HCT116 (cell line): ENCODE results near the gene C10orf90. TPM values are rescaled to one million over a fixed set of nuclear protein-coding genes. Genes with fewer than 3 reads are reported as not detected.

Experiments used
- ATAC-seq: fragments of 200-7000 bp; cut with Tn5 transposase; 2 replicates; pipeline ENCODE4 v1.9.1; 2020; ENCODE audit warnings: mild to moderate bottlenecking, moderate library complexity
- BruUV-seq: library from RNA; stranded (reverse); fragments of 400-500 nt; replicated peaks from 2 replicates; lab custom pipeline; 2021; lab: Mats Ljungman, UMichigan
- CTCF ChIA-PET: fragments of 300-600 bp; sonication (Branson Sonifier 250); formaldehyde crosslinking; loops from one replicate; lab custom pipeline; 2021; ENCODE audit warnings: antibody characterized with exemption; lab: Charles Lee
- POLR2A ChIA-PET: fragments of 300-600, 350-600 bp; sonication (Branson Sonifier 250); formaldehyde crosslinking; loops from one replicate; lab custom pipeline; 2021; ENCODE audit warnings: antibody characterized with exemption; lab: Charles Lee
- RAD21 ChIA-PET, 2 experiments: fragments of 300-600 bp; sonication (Branson Sonifier 250); formaldehyde crosslinking; loops; one replicate each; lab custom pipeline; 2023; ENCODE audit warnings: low total read pairs in 2 of 2; ENCODE audit not compliant: uncharacterized antibody in 2 of 2, unreplicated experiment in 2 of 2, low non-redundant PET in 1 of 2; lab: Charles Lee
- DNase-seq: peaks from one replicate; pipeline ENCODE4 v3.0.0-alpha.2; 2010; ENCODE audit warnings: low read depth, low spot score
- H2AFZ ChIP-seq: fragments of 200-600 bp; shearing (Covaris generic), sonication (generic); 2 replicates; pipeline ENCODE4 v1.6.1; 2017; ENCODE audit warnings: low read depth, mixed run types, mixed read lengths, antibody characterized with exemption, low read length; ENCODE audit not compliant: poor library complexity, severe bottlenecking
- H3K27ac ChIP-seq: 2 replicates; pipeline ENCODE4 v1.5.1; 2012; ENCODE audit warnings: low read depth, low read length
- H3K27me3 ChIP-seq: fragments of 200-600 bp; sonication (generic); 2 replicates; pipeline ENCODE4 v1.6.1; 2016; ENCODE audit warnings: mixed run types, low read length, mixed read lengths; ENCODE audit not compliant: insufficient read depth
- H3K36me3 ChIP-seq, 2 experiments: fragments of 200-500 bp in 1 of 2; fragments of 200-600 bp in 1 of 2; sonication (Bioruptor generic) in 1 of 2; sonication (generic) in 1 of 2; 2 replicates each; pipeline versions ENCODE4 v1.5.1 to v1.6.1; 2014 to 2016; ENCODE audit warnings: low read length in 2 of 2, inconsistent platforms in 1 of 2, mixed read lengths in 1 of 2, mixed run types in 1 of 2; ENCODE audit not compliant: insufficient read depth in 2 of 2, control insufficient read depth in 1 of 2
- H3K4me1 ChIP-seq, 2 experiments: fragments of 200-600 bp in 1 of 2; sonication (generic) in 1 of 2; 2 replicates each; pipeline versions ENCODE4 v1.5.1 to v1.6.1; 2012 to 2017; ENCODE audit warnings: low read length in 2 of 2, inconsistent platforms in 1 of 2, mild to moderate bottlenecking in 1 of 2, mixed read lengths in 1 of 2, mixed run types in 1 of 2, moderate library complexity in 1 of 2; ENCODE audit not compliant: insufficient read depth in 2 of 2, control insufficient read depth in 1 of 2
- H3K4me2 ChIP-seq: fragments of 200-600 bp; sonication (generic); 2 replicates; pipeline ENCODE4 v1.6.1; 2017; ENCODE audit warnings: mixed run types, low read length, mixed read lengths
- H3K4me3 ChIP-seq, 2 experiments: fragments of 200-600 bp in 1 of 2; sonication (generic) in 1 of 2; replicated peaks in 1 of 2; 2 replicates each; pipeline ENCODE4 v1.5.1; 2011 to 2016; ENCODE audit warnings: low read length in 2 of 2, control low read depth in 1 of 2, low read depth in 1 of 2, mild to moderate bottlenecking in 1 of 2, mixed read lengths in 1 of 2, mixed run types in 1 of 2
- H3K79me2 ChIP-seq: fragments of 200-600 bp; sonication (generic); 2 replicates; pipeline ENCODE4 v1.6.1; 2017; ENCODE audit warnings: mild to moderate bottlenecking, mixed run types, low read length, moderate library complexity, mixed read lengths; ENCODE audit not compliant: insufficient read depth
- H3K9ac ChIP-seq: fragments of 200-600 bp; sonication (generic); 2 replicates; pipeline ENCODE4 v1.6.1; 2016; ENCODE audit warnings: low read length, mixed read lengths
- H3K9me2 ChIP-seq: fragments of 200-600 bp; sonication (generic), shearing (Covaris generic); 2 replicates; pipeline ENCODE4 v1.6.1; 2017; ENCODE audit warnings: mixed run types, mild to moderate bottlenecking, moderate library complexity; ENCODE audit not compliant: insufficient read depth
- H3K9me3 ChIP-seq, 2 experiments: fragments of 200-500 bp in 1 of 2; fragments of 200-600 bp in 1 of 2; sonication (Bioruptor generic) in 1 of 2; sonication (generic) in 1 of 2; 2 replicates each; pipeline ENCODE4 v1.6.1; 2014 to 2017; ENCODE audit warnings: low read length in 2 of 2, mixed read lengths in 2 of 2, inconsistent platforms in 1 of 2, low read depth in 1 of 2, mild to moderate bottlenecking in 1 of 2, mixed run types in 1 of 2, moderate library complexity in 1 of 2; ENCODE audit not compliant: control insufficient read depth in 1 of 2, insufficient read depth in 1 of 2
- H4K20me1 ChIP-seq: fragments of 200-600 bp; sonication (generic), shearing (Covaris generic); 2 replicates; pipeline ENCODE4 v1.6.1; 2017; ENCODE audit warnings: mixed run types, mild to moderate bottlenecking, moderate library complexity; ENCODE audit not compliant: insufficient read depth
- ATF3 ChIP-seq: IDR thresholded peaks from 2 replicates; pipeline ENCODE4 v1.6.1; 2012
- CBX3 ChIP-seq: IDR thresholded peaks from 2 replicates; pipeline ENCODE4 v1.6.1; 2012; ENCODE audit warnings: low read depth
- CTCF ChIP-seq, 3 experiments: fragments of 200-600 bp in 1 of 3; sonication (generic) in 1 of 3; IDR thresholded peaks in 2 of 3; conservative IDR thresholded peaks in 1 of 3; 2 replicates each; pipeline ENCODE4 v1.5.1; 2012 to 2017; ENCODE audit warnings: low read depth in 2 of 3, low read length in 2 of 3, antibody characterized with exemption in 1 of 3, borderline replicate concordance in 1 of 3, control low read depth in 1 of 3, mild to moderate bottlenecking in 1 of 3, mixed read lengths in 1 of 3, mixed run types in 1 of 3, moderate library complexity in 1 of 3; ENCODE audit not compliant: insufficient read depth in 1 of 3
- EZH2phosphoT487 ChIP-seq: fragments of 200-600 bp; IDR thresholded peaks from 2 replicates; pipeline ENCODE4 v1.6.1; 2018; ENCODE audit warnings: antibody characterized with exemption, borderline replicate concordance
- JUND ChIP-seq: IDR thresholded peaks from 2 replicates; pipeline ENCODE4 v1.6.1; 2012
- RAD21 ChIP-seq: IDR thresholded peaks from 2 replicates; pipeline ENCODE4 v1.6.1; 2012; ENCODE audit warnings: low read depth, mild to moderate bottlenecking
- SIN3A ChIP-seq: IDR thresholded peaks from 2 replicates; pipeline ENCODE4 v1.6.1; 2012; ENCODE audit warnings: low read depth
- TCF7L2 ChIP-seq: IDR thresholded peaks from 2 replicates; pipeline ENCODE4 v1.7.0; 2011; ENCODE audit warnings: borderline replicate concordance, inconsistent platforms; ENCODE audit not compliant: insufficient read depth, insufficient read length; ENCODE audit errors: extremely low read depth
- YY1 ChIP-seq: IDR thresholded peaks from 2 replicates; pipeline ENCODE4 v1.6.1; 2011; ENCODE audit warnings: low read length, low read depth, moderate library complexity, mild to moderate bottlenecking; ENCODE audit not compliant: insufficient replicate concordance; ENCODE audit errors: extremely low read depth
- ZNF274 ChIP-seq: fragments of 200-500 bp; sonication (Bioruptor generic); IDR thresholded peaks from 2 replicates; pipeline ENCODE4 v1.6.1; 2014; ENCODE audit warnings: mild to moderate bottlenecking, low read depth, low read length, inconsistent platforms
- intact Hi-C: fragments of 100-400 bp; cut with micrococcal nuclease; formaldehyde crosslinking; loops from 2 replicates; pipeline ENCODE4 v1.10.0; 2022
- total RNA-seq: library from RNA; stranded (reverse); gene quantifications from one replicate; pipeline ENCODE4 v1.2.1, GENCODE V29; 2021; ENCODE audit not compliant: unreplicated experiment

The C10orf90 gene
- total RNA-seq, 1 experiment from 2014 or later, result not detected

- ATAC-seq (peak; percentile 70), DNase-seq (no peak)
- no peak for TF ChIP-seq ATF3
- TF ChIP-seq CTCF (IDR thresholded peaks at IDR 0.05 in 2 of 3, conservative IDR thresholded peaks at IDR 0.05 in 1 of 3; ENCODE audit: borderline replicate concordance in 1 of 3, insufficient read depth in 1 of 3, low read depth in 2 of 3, low read length in 2 of 3), result peak; percentile 24 to 54 (median 40); a peak in 4 of 6 replicates
- TF ChIP-seq TCF7L2, result no peak
- no peak for TF ChIP-seq EZH2phosphoT487
- peak; percentile 55 for TF ChIP-seq RAD21
- no peak for TF ChIP-seq ZNF274
- no peak for TF ChIP-seq JUND
- no peak for TF ChIP-seq CBX3
- no peak for TF ChIP-seq YY1
- no peak for TF ChIP-seq SIN3A
- Histone ChIP-seq H3K36me3 (no peaks in the 10 kb centered on the region), H3K9me2 (no peaks in the 10 kb centered on the region), H3K4me2 (no peak overlapping the region), H3K4me3 (no peak overlapping the region), H3K9ac (no peak overlapping the region), H3K27ac (no peak overlapping the region), H4K20me1 (no peaks in the 10 kb centered on the region), H3K9me3 (no peaks in the 10 kb centered on the region), H3K79me2 (no peaks in the 10 kb centered on the region), H2AFZ (no peak overlapping the region), H3K4me1 (no peaks in the 10 kb centered on the region), H3K27me3 (peaks cover 25% of the 10 kb centered on the region; the same call in 1 of the 2 replicates)
- intact Hi-C loops, result loop anchor here (5.0 kb wide), 2 partner anchors 405 to 645 kb away; no protein-coding TSS in a partner anchor
- POLR2A ChIA-PET, result no interaction called here
- BruUV-seq, result no TSS peak
- CTCF ChIA-PET, result interaction anchor here (1.0 to 1.3 kb wide), 2 partner anchors 8 to 453 kb away, joined by 3 read pairs; no protein-coding TSS in a partner anchor
- RAD21 ChIA-PET, result no interaction called here
Observed at GRCh38 chr10:126387041-126387921, 283.2 kb downstream of the C10orf90 start.
